Activated CD8-positive, alpha-beta T cell treated with anti-CD3 and anti-CD28 coated beads for 36 hours (primary cell): ENCODE data around the gene GRM4. TPM values are rescaled to one million over a fixed set of nuclear protein-coding genes. Genes with fewer than 3 reads are reported as not detected.

Source experiments
- ATAC-seq: fragments of 200-7000 bp; cut with Tn5 transposase; one replicate; pipeline ENCODE4 v1.10.0; 2021; ENCODE audit warnings: mild to moderate bottlenecking, moderate library complexity
- CTCF ChIA-PET: fragments of 350-600 bp; sonication (Branson Sonifier 250); formaldehyde crosslinking; loops from one replicate; lab custom pipeline; 2021; ENCODE audit warnings: antibody characterized with exemption; lab: Charles Lee
- POLR2A ChIA-PET: fragments of 350-600 bp; sonication (Branson Sonifier 250); formaldehyde crosslinking; loops from one replicate; lab custom pipeline; 2021; ENCODE audit warnings: antibody characterized with exemption; lab: Charles Lee
- DNase-seq: peaks from one replicate; pipeline ENCODE4 v3.0.0-alpha.2; 2020
- H3K27ac Mint-ChIP-seq: one replicate; pipeline ENCODE4 v1.8.0; 2021; ENCODE audit warnings: mild to moderate bottlenecking, mixed read lengths
- H3K27me3 Mint-ChIP-seq: one replicate; pipeline ENCODE4 v1.8.0; 2021; ENCODE audit warnings: mixed read lengths
- H3K36me3 Mint-ChIP-seq: one replicate; pipeline ENCODE4 v1.8.0; 2021; ENCODE audit warnings: low read depth, mixed read lengths
- H3K4me1 Mint-ChIP-seq: one replicate; pipeline ENCODE4 v1.8.0; 2021; ENCODE audit warnings: low read depth, mixed read lengths
- H3K4me3 Mint-ChIP-seq: one replicate; pipeline ENCODE4 v1.8.0; 2021; ENCODE audit warnings: mild to moderate bottlenecking, moderate library complexity, mixed read lengths
- H3K9me3 Mint-ChIP-seq: one replicate; pipeline ENCODE4 v1.8.0; 2021; ENCODE audit warnings: mixed read lengths
- intact Hi-C: fragments of 100-400 bp; cut with micrococcal nuclease; formaldehyde crosslinking; loops from one replicate; pipeline ENCODE4 v1.10.0; 2022
- total RNA-seq, 2 experiments: library from RNA; stranded (reverse); gene quantifications; one replicate each; pipeline ENCODE4 v1.2.3, GENCODE V29; 2021
- TF ChIP-seq, protein P1 (sequence below): fragments of 200-600 bp; IDR thresholded peaks from one replicate; pipeline ENCODE4 v1.8.0; 2022; ENCODE audit warnings: antibody characterized with exemption, mild to moderate bottlenecking

The GRM4 gene
- total RNA-seq, 2 experiments from 2014 or later, result 0.11 to 0.14 TPM

DNA sequence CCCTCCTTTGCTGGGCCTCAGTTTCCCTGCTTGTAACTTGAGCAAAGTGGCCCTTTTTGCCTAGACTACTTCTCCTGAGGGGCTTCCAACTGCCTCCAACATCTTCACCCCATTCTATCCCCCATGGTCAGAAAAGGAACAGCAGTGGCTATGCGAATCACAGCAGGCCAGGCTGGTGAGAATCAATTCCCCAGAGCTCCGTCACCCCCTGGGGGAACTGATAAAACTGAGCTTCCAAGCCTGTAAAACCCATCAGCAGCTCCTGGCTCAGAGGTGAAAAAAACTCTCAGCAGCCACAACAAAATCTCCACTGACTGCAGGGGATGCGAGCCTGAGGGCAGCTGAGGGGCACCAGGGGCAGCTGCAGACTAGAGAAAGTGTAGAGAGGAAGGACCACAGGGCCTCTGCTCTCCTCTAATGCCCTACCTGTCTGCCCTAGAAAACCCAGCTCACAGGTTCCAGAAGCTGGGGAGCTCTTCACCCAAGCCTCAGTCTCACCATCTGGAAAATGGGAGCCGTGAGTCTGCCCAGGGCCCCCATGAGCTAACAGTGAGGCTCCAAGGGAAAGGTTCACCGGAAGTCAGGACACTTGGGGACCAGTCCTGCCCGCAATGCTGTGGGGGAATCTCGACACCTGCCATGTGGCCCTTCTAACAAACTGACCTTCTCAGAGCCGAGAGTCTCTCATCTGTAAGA lies 120.6 kb downstream of the GRM4 start:
- ATAC-seq, result no peak
- TF ChIP-seq, protein P1, sequence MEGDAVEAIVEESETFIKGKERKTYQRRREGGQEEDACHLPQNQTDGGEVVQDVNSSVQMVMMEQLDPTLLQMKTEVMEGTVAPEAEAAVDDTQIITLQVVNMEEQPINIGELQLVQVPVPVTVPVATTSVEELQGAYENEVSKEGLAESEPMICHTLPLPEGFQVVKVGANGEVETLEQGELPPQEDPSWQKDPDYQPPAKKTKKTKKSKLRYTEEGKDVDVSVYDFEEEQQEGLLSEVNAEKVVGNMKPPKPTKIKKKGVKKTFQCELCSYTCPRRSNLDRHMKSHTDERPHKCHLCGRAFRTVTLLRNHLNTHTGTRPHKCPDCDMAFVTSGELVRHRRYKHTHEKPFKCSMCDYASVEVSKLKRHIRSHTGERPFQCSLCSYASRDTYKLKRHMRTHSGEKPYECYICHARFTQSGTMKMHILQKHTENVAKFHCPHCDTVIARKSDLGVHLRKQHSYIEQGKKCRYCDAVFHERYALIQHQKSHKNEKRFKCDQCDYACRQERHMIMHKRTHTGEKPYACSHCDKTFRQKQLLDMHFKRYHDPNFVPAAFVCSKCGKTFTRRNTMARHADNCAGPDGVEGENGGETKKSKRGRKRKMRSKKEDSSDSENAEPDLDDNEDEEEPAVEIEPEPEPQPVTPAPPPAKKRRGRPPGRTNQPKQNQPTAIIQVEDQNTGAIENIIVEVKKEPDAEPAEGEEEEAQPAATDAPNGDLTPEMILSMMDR, result no peak
- ChIA-PET CTCF (interaction anchor here (1.3 to 5.3 kb wide), 5 partner anchors 8 to 314 kb away, joined by 3 to 132 read pairs (median 5); partner anchors contain the start of gene UQCC2), POLR2A (interaction anchor here (0.5 kb wide), 1 partner anchor 699 kb away, joined by 3 read pairs; no protein-coding TSS in a partner anchor)
- no peaks in the 10 kb centered on the region for H3K27me3 Mint-ChIP-seq
- no peak for DNase-seq
- no peaks in the 10 kb centered on the region for H3K36me3 Mint-ChIP-seq
- no peaks in the 10 kb centered on the region for H3K9me3 Mint-ChIP-seq
- no peak overlapping the region for H3K27ac Mint-ChIP-seq
- intact Hi-C loops, result loop anchor here (5.0 to 10.0 kb wide), 2 partner anchors 170 to 253 kb away; no protein-coding TSS in a partner anchor
- H3K4me1 Mint-ChIP-seq, result no peaks in the 10 kb centered on the region
- H3K4me3 Mint-ChIP-seq, result no peak overlapping the region

GRCh38 chr6:34022873-34023255 lies 123.0 kb downstream of the GRM4 start:
- H3K27me3 Mint-ChIP-seq, result no peaks in the 10 kb centered on the region
- ChIA-PET CTCF (no interaction called here), POLR2A (no interaction called here)
- H3K4me1 Mint-ChIP-seq, result no peaks in the 10 kb centered on the region
- DNase-seq (no peak), ATAC-seq (no peak)
- H3K36me3 Mint-ChIP-seq, result no peaks in the 10 kb centered on the region
- H3K27ac Mint-ChIP-seq, result no peak overlapping the region
- TF ChIP-seq, protein P1, result no peak
- no peak overlapping the region for H3K4me3 Mint-ChIP-seq
- intact Hi-C loops, result loop anchor here (10.0 kb wide), 1 partner anchor 168 kb away; no protein-coding TSS in a partner anchor
- H3K9me3 Mint-ChIP-seq, result no peaks in the 10 kb centered on the region

DNA sequence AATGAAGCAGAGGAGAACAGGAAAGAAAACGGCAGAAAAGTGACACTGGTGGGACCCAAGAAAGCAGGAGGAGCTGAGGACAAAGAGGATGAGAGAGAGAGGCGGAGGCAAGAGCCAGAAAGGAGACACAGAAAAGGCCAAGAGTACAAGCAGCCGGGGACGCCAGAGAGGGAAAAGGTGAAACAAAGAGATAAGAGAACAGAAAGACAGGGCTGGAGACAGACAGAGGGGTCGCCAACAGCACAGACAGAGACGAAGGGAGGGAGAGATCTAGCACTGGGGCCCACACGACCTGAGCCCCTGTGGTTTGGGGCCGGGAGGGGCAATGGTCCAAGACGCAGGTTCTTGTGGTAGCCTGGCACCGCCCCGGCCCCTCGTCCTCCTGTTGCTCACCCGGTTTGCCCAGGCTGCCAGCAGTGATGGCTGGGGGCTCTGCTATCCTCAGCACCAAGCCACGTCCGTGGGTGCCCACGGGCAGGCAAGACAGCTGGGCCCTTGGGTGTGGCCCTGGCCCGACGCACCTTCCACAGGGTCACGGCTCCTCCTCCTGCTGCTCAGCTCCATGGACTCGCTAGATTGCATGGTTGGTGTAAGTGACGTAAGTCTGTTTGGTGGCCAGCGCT lies 123.5 kb downstream of the GRM4 start:
- no peak for ATAC-seq
- Mint-ChIP-seq H3K27me3 (no peaks in the 10 kb centered on the region), H3K4me3 (no peak overlapping the region), H3K36me3 (no peaks in the 10 kb centered on the region), H3K4me1 (no peaks in the 10 kb centered on the region), H3K9me3 (no peaks in the 10 kb centered on the region), H3K27ac (no peak overlapping the region)
- POLR2A ChIA-PET, result no interaction called here
- DNase-seq, result no peak
- CTCF ChIA-PET, result no interaction called here
- intact Hi-C loops, result loop anchor here (10.0 kb wide), 1 partner anchor 168 kb away; no protein-coding TSS in a partner anchor
- TF ChIP-seq, protein P1, result no peak

- TF ChIP-seq, protein P1, result no peak
- Mint-ChIP-seq H3K27ac (no peak overlapping the region), H3K9me3 (no peaks in the 10 kb centered on the region), H3K4me3 (no peak overlapping the region), H3K4me1 (no peaks in the 10 kb centered on the region), H3K36me3 (no peaks in the 10 kb centered on the region), H3K27me3 (no peaks in the 10 kb centered on the region)
- POLR2A ChIA-PET, result no interaction called here
- intact Hi-C loops, result loop anchor here (10.0 kb wide), 1 partner anchor 167 kb away; no protein-coding TSS in a partner anchor
- DNase-seq, result no peak
- ATAC-seq, result no peak
- CTCF ChIA-PET, result no interaction called here
Measured at GRCh38 chr6:34021554-34022190, 124.2 kb downstream of the GRM4 start.
